MM.1S (cell line): ENCODE data around the gene CIB2.

Experiments
- EZH2 ChIP-seq: fragments of 300-600 bp; sonication (generic); optimal IDR thresholded peaks from 2 replicates; pipeline ENCODE3; 2017; ENCODE audit warnings: low read depth, mild to moderate bottlenecking, antibody characterized with exemption, low read length, mixed read lengths
- EZH2phosphoT487 ChIP-seq: fragments of 300-600 bp; sonication (generic); IDR thresholded peaks from 2 replicates; pipeline ENCODE4 v1.6.1; 2018; ENCODE audit warnings: antibody characterized with exemption, low read length
- TF ChIP-seq, protein P1 (sequence below): fragments of 300-600 bp; sonication (generic); IDR thresholded peaks from 2 replicates; pipeline ENCODE4 v1.5.1; 2016; ENCODE audit warnings: antibody characterized with exemption, low read length, mixed read lengths

DNA sequence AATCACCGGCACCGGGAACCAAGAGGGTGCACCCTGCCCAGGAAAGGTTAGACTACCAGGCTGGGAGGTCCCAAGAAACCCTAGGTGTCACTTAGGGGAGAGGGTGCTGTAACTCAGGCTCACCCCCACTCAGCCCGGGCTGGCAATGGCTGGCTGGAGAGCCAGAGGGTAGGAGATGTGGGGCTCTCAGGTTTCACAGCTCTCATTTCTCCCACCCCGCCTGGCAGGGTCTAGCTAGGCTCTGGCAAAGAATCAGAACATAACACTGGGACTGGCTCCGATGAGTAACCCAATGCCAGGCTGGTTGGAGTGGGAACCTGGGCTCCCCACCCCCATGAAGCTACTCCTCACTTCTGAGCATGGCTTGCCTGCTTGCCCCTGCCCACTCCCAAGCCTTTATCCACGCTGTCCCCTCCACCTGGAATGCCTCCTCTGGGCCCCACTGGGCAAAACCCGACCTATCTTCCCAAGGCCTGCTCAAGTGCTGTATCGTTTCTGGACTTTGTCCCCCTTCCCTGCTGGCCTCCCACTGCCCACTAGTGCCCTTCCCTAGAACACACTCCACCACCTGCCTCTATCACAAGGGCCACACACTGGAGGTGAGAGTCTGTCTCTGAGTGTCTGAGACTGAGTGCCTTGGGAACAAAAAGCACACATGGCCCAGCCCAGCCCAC lies 2.0 kb downstream of the CIB2 start:
- TF ChIP-seq, protein P1, sequence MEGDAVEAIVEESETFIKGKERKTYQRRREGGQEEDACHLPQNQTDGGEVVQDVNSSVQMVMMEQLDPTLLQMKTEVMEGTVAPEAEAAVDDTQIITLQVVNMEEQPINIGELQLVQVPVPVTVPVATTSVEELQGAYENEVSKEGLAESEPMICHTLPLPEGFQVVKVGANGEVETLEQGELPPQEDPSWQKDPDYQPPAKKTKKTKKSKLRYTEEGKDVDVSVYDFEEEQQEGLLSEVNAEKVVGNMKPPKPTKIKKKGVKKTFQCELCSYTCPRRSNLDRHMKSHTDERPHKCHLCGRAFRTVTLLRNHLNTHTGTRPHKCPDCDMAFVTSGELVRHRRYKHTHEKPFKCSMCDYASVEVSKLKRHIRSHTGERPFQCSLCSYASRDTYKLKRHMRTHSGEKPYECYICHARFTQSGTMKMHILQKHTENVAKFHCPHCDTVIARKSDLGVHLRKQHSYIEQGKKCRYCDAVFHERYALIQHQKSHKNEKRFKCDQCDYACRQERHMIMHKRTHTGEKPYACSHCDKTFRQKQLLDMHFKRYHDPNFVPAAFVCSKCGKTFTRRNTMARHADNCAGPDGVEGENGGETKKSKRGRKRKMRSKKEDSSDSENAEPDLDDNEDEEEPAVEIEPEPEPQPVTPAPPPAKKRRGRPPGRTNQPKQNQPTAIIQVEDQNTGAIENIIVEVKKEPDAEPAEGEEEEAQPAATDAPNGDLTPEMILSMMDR: no peak
- TF ChIP-seq EZH2 (no peak), EZH2phosphoT487 (no peak)
